GM23338 (cell line): ENCODE data around the gene TAS2R41.

ENCODE experiments used
- EZH2phosphoT487 ChIP-seq: fragments of 200-600 bp; sonication (generic); IDR thresholded peaks from one replicate; pipeline ENCODE4 v1.8.1; 2018; ENCODE audit warnings: antibody characterized with exemption; ENCODE audit not compliant: unreplicated experiment
- JUNB ChIP-seq: IDR thresholded peaks from one replicate; pipeline ENCODE4 v1.6.1; 2016; ENCODE audit warnings: antibody characterized with exemption; ENCODE audit not compliant: unreplicated experiment
- POLR2AphosphoS5 ChIP-seq: IDR thresholded peaks from 2 replicates; pipeline ENCODE4 v1.6.1; 2016; ENCODE audit warnings: antibody characterized with exemption, low read depth
- STAT1 ChIP-seq: IDR thresholded peaks from one replicate; pipeline ENCODE4 v1.6.1; 2016; ENCODE audit warnings: antibody characterized with exemption; ENCODE audit not compliant: unreplicated experiment
- TF ChIP-seq, protein P1 (sequence below), 2 experiments: fragments of 200-600 bp in 1 of 2; sonication (generic) in 1 of 2; conservative IDR thresholded peaks; 2 replicates each; pipeline versions ENCODE4 v1.5.1 to v1.6.1; 2016 to 2017; ENCODE audit warnings: antibody characterized with exemption in 2 of 2, low read depth in 2 of 2, mild to moderate bottlenecking in 2 of 2, moderate library complexity in 1 of 2
- TF ChIP-seq, protein P2 (sequence below): IDR thresholded peaks from 2 replicates; pipeline ENCODE4 v1.6.1; 2016; ENCODE audit warnings: antibody characterized with exemption
- TF ChIP-seq, protein P3 (sequence below): IDR thresholded peaks from one replicate; pipeline ENCODE4 v1.6.1; 2018; ENCODE audit warnings: antibody characterized with exemption; ENCODE audit not compliant: unreplicated experiment

DNA sequence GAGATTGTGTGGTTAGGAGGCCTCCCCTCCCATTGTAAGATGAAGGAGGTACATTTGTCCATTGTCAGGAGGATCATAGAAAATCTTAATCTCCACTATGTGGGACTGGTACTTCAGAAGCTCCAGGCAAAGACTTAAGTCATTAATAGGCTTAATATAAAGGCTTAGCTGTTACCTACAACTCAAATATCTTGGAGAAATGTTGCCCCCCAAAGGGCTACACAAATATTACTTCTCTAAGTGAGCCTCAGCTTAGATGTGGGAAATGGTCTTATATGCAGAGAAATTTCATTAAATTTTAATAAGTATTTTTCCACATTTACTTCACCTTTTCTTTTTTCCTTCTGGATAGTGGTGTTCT, 27.2 kb downstream of the TAS2R41 start:
- TF ChIP-seq, protein P1, sequence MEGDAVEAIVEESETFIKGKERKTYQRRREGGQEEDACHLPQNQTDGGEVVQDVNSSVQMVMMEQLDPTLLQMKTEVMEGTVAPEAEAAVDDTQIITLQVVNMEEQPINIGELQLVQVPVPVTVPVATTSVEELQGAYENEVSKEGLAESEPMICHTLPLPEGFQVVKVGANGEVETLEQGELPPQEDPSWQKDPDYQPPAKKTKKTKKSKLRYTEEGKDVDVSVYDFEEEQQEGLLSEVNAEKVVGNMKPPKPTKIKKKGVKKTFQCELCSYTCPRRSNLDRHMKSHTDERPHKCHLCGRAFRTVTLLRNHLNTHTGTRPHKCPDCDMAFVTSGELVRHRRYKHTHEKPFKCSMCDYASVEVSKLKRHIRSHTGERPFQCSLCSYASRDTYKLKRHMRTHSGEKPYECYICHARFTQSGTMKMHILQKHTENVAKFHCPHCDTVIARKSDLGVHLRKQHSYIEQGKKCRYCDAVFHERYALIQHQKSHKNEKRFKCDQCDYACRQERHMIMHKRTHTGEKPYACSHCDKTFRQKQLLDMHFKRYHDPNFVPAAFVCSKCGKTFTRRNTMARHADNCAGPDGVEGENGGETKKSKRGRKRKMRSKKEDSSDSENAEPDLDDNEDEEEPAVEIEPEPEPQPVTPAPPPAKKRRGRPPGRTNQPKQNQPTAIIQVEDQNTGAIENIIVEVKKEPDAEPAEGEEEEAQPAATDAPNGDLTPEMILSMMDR (conservative IDR thresholded peaks at IDR 0.05; ENCODE audit: low read depth in 2 of 2), result no peak; a peak in 1 of 4 replicates
- TF ChIP-seq, protein P2, sequence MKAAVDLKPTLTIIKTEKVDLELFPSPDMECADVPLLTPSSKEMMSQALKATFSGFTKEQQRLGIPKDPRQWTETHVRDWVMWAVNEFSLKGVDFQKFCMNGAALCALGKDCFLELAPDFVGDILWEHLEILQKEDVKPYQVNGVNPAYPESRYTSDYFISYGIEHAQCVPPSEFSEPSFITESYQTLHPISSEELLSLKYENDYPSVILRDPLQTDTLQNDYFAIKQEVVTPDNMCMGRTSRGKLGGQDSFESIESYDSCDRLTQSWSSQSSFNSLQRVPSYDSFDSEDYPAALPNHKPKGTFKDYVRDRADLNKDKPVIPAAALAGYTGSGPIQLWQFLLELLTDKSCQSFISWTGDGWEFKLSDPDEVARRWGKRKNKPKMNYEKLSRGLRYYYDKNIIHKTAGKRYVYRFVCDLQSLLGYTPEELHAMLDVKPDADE, result no peak
- TF ChIP-seq STAT1 (no peak), POLR2AphosphoS5 (no peak), EZH2phosphoT487 (no peak), JUNB (no peak)
- TF ChIP-seq, protein P3, sequence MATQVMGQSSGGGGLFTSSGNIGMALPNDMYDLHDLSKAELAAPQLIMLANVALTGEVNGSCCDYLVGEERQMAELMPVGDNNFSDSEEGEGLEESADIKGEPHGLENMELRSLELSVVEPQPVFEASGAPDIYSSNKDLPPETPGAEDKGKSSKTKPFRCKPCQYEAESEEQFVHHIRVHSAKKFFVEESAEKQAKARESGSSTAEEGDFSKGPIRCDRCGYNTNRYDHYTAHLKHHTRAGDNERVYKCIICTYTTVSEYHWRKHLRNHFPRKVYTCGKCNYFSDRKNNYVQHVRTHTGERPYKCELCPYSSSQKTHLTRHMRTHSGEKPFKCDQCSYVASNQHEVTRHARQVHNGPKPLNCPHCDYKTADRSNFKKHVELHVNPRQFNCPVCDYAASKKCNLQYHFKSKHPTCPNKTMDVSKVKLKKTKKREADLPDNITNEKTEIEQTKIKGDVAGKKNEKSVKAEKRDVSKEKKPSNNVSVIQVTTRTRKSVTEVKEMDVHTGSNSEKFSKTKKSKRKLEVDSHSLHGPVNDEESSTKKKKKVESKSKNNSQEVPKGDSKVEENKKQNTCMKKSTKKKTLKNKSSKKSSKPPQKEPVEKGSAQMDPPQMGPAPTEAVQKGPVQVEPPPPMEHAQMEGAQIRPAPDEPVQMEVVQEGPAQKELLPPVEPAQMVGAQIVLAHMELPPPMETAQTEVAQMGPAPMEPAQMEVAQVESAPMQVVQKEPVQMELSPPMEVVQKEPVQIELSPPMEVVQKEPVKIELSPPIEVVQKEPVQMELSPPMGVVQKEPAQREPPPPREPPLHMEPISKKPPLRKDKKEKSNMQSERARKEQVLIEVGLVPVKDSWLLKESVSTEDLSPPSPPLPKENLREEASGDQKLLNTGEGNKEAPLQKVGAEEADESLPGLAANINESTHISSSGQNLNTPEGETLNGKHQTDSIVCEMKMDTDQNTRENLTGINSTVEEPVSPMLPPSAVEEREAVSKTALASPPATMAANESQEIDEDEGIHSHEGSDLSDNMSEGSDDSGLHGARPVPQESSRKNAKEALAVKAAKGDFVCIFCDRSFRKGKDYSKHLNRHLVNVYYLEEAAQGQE, result no peak
